ENCODE data around the gene IGF1R. TPM values are rescaled to one million over a fixed set of nuclear protein-coding genes. Genes with fewer than 3 reads are reported as not detected.

IGF1R gene
- total and polyA plus RNA-seq, 2 of the 8 experiments (the other 6 are each of a cell fraction or from before 2014, with no cell fraction given): 32.9 to 109 TPM

- 7% methylated on average over 8 of the region's 8 CpGs; no CpG with 5 or more reads in 1 of the 2 experiments for whole genome bisulfite sequencing, 2 experiments (ENCODE audit: extremely low coverage in 1 of 2, insufficient coverage in 1 of 2, insufficient read length in 1 of 2, insufficient replicate concordance in 2 of 2, low coverage in 1 of 2, low lambda C conversion rate in 2 of 2, missing lambda C conversion rate in 1 of 2)
- Histone ChIP-seq H3K23me2 (ENCODE audit: low read depth, low read length) (peaks cover 6% of the 10 kb centered on the region), H2AK5ac (ENCODE audit: low read depth, low read length) (peak overlapping the region; percentile 67; the same call in 1 of the 2 replicates), H3K56ac (replicated peaks; ENCODE audit: insufficient read length, low read depth, low read length) (no peak overlapping the region), H3K79me2 (ENCODE audit: control insufficient read depth in 1 of 2, insufficient read depth in 2 of 2, low read length in 2 of 2) (peaks cover 19 to 94% of the 10 kb centered on the region in 2 experiments), H2BK12ac (ENCODE audit: low read depth, low read length) (no peak overlapping the region; the same call in 1 of the 2 replicates), H4K8ac (ENCODE audit: extremely low read depth, insufficient read depth, low read length) (no peak overlapping the region), H2BK20ac (ENCODE audit: low read length) (no peak overlapping the region), H3K23ac (ENCODE audit: insufficient read length) (no peak overlapping the region), H3K4ac (replicated peaks; ENCODE audit: insufficient read length, low read depth, low read length) (no peak overlapping the region), H3K27ac (ENCODE audit: low read depth, low read length) (peak overlapping the region; percentile 85; the same call in 1 of the 2 replicates), H3K9me3 (ENCODE audit: insufficient read depth in 2 of 2, low read depth in 1 of 2, low read length in 1 of 2) (no peaks in the 10 kb centered on the region), H3K4me2 (ENCODE audit: insufficient read depth in 1 of 2, low read depth in 2 of 2, low read length in 2 of 2) (peak overlapping the region; percentile 87 to 94), H4K20me1 (replicated peaks in 1 of 2; ENCODE audit: control insufficient read depth in 1 of 2, insufficient read depth in 2 of 2, low read length in 2 of 2) (peaks cover 10 to 17% of the 10 kb centered on the region in 2 experiments), H3K79me1 (ENCODE audit: low read depth, low read length) (peaks cover 11% of the 10 kb centered on the region), H3K9ac (replicated peaks in 1 of 4; ENCODE audit: extremely low read depth in 1 of 4, low read depth in 3 of 4, low read length in 3 of 4) (peak overlapping the region in 3 of 4 experiments; percentile 74 to 92 (median 81); a peak in 3 of 7 replicates), H3K4me3 (ENCODE audit: extremely low read depth in 1 of 4, insufficient read depth in 2 of 4, low read depth in 3 of 4, low read length in 4 of 4) (peak overlapping the region; percentile 69 to 91 (median 78); a peak in 7 of 8 replicates), H3K36me3 (ENCODE audit: control insufficient read depth in 2 of 4, insufficient read depth in 4 of 4, low read length in 3 of 4) (no peaks in the 10 kb centered on the region), H3K18ac (ENCODE audit: extremely low read depth, low read length) (no peak overlapping the region), H3K27me3 (replicated peaks in 1 of 4; ENCODE audit: control insufficient read depth in 3 of 4, extremely low read depth in 1 of 4, insufficient read depth in 3 of 4, low read length in 3 of 4) (no peaks in the 10 kb centered on the region), H2BK120ac (replicated peaks; ENCODE audit: low read depth, low read length) (no peak overlapping the region), H4K91ac (replicated peaks; ENCODE audit: insufficient read length, low read length) (no peak overlapping the region), H3K14ac (ENCODE audit: insufficient read length) (no peak overlapping the region), H3K4me1 (replicated peaks in 1 of 4; ENCODE audit: control insufficient read depth in 3 of 4, insufficient read depth in 4 of 4, low read length in 3 of 4) (peaks cover 23 to 39% (median 33%) of the 10 kb centered on the region in 4 experiments), H2BK5ac (ENCODE audit: low read depth, low read length) (no peak overlapping the region), H4K5ac (ENCODE audit: insufficient read length, low read depth, low read length) (peak overlapping the region; percentile 39), H2BK15ac (ENCODE audit: low read length) (no peak overlapping the region), H2AFZ (ENCODE audit: low read length) (no peak overlapping the region)
- no peak for FAIRE-seq
- ChIA-PET POLR2A (ENCODE audit: partially characterized antibody) (no interaction called here), CTCF (ENCODE audit: partially characterized antibody) (no interaction called here)
- DNase-seq (ENCODE audit: low read depth in 1 of 2, low spot score in 2 of 2): no peak
- TF ChIP-seq EZH2 (IDR thresholded peaks at IDR 0.05; ENCODE audit: low read depth, low read length, severe bottlenecking) (no peak), SIN3A (conservative IDR thresholded peaks at IDR 0.05 in 1 of 2, IDR thresholded peaks at IDR 0.05 in 1 of 2; ENCODE audit: low read depth in 1 of 2, low read length in 2 of 2) (0 out of 4 replicates have a peak, but pooled peaks of 1 of the 2 experiments have one; percentile 58), BCL11A (IDR thresholded peaks at IDR 0.05; ENCODE audit: low read depth in 2 of 2, low read length in 2 of 2) (no peak), USF2 (IDR thresholded peaks at IDR 0.05; ENCODE audit: low read length) (no peak), RXRA (IDR thresholded peaks at IDR 0.05; ENCODE audit: insufficient read depth, low read depth, low read length) (no peak), NANOG (IDR thresholded peaks at IDR 0.05; ENCODE audit: insufficient read depth, low read depth, low read length, poor library complexity, severe bottlenecking) (no peak), TAF1 (IDR thresholded peaks at IDR 0.05; ENCODE audit: low read depth, low read length) (no peak), CREB1 (IDR thresholded peaks at IDR 0.05) (peak; percentile 57), CHD2 (IDR thresholded peaks at IDR 0.05; ENCODE audit: low read length) (no peak), TBP (IDR thresholded peaks at IDR 0.05; ENCODE audit: low read depth, low read length) (no peak), NRF1 (IDR thresholded peaks at IDR 0.05; ENCODE audit: low read depth, low read length) (no peak), KDM4A (IDR thresholded peaks at IDR 0.05; ENCODE audit: low read depth, low read length, severe bottlenecking) (no peak)
Observed at GRCh38 chr15:98853161-98853560, 204.8 kb downstream of the IGF1R start.
